Mucosa of descending colon (tissue), 3 donors: ENCODE measurements around the gene SMURF1. TPM values are rescaled to one million over a fixed set of nuclear protein-coding genes. Genes with fewer than 3 reads are reported as not detected.
A peak's percentile ranks its signal among the peaks of the same experiment; 100 is the strongest.

Experiments used
- ATAC-seq: fragments of 200-7000 bp; cut with Tn5 transposase; one replicate; pipeline ENCODE4 v1.9.1; 2020; ENCODE audit warnings: mild to moderate bottlenecking, moderate library complexity
- DNase-seq, 3 donors: peaks; one replicate each; pipeline ENCODE4 v3.0.0-alpha.2; 2020
- H3K36me3 ChIP-seq: fragments of 200-600 bp; one replicate; pipeline ENCODE4 v1.8.0; 2021; ENCODE audit warnings: low read depth, mild to moderate bottlenecking
- H3K4me1 ChIP-seq: fragments of 200-600 bp; one replicate; pipeline ENCODE4 v1.8.0; 2021; ENCODE audit warnings: low read depth, mild to moderate bottlenecking
- H3K4me3 ChIP-seq: fragments of 200-600 bp; one replicate; pipeline ENCODE4 v1.8.0; 2021; ENCODE audit warnings: mild to moderate bottlenecking
- H3K9me3 ChIP-seq: fragments of 200-600 bp; one replicate; pipeline ENCODE4 v1.8.0; 2021; ENCODE audit warnings: mild to moderate bottlenecking
- CTCF ChIP-seq: fragments of 200-600 bp; IDR thresholded peaks from one replicate; pipeline ENCODE4 v1.8.0; 2022; ENCODE audit warnings: antibody characterized with exemption, mild to moderate bottlenecking
- intact Hi-C, 2 donors: fragments of 100-400 bp; cut with DNase I in 1 of 2; cut with micrococcal nuclease in 1 of 2; formaldehyde crosslinking; loops; one replicate each; pipeline versions ENCODE4 v1.11.0 to v1.11.1; 2022; cut with DNase I, micrococcal nuclease
- total RNA-seq, 3 donors: library from RNA; stranded (reverse); fragmentation: NEBNext Ultra II Directional in 2 of 3; extraction: Animal tissue kit (Norgen Biotek cat#: 25700) in 2 of 3; gene quantifications; one replicate each; pipeline versions ENCODE4 v1.2.1 to v1.2.4, GENCODE V29; 2021 to 2023
- donor health status: DM: no; HTN: no; CAD: no; lungs with moderate emphysema.
- donor health status: DM: no; HTN: no; CAD: no.
- donor health status: DM: no; HTN: yes; CAD: no.

Gene SMURF1
- total RNA-seq, 3 donors from 2014 or later: 28.4 to 36.0 (median 31.2) TPM

- Histone ChIP-seq H3K9me3 (no peaks in the 10 kb centered on the region), H3K4me3 (no peak overlapping the region), H3K36me3 (no peaks in the 10 kb centered on the region), H3K4me1 (peaks cover 15% of the 10 kb centered on the region)
- intact Hi-C loops: no loop called here
- ATAC-seq (peak; percentile 87), DNase-seq (peak in 1 of 3 donors; percentile 55)
- no peak for TF ChIP-seq CTCF
These were observed 44.9 kb downstream of the SMURF1 start for GRCh38 chr7:99098824-99099498.

GRCh38 chr7:99098286-99098823, 45.6 kb downstream of the SMURF1 start:
- no peaks in the 10 kb centered on the region for H3K36me3 ChIP-seq
- TF ChIP-seq CTCF: no peak
- no peak overlapping the region for H3K4me3 ChIP-seq
- H3K9me3 ChIP-seq: no peaks in the 10 kb centered on the region
- ATAC-seq (no peak), DNase-seq (no peak)
- peaks cover 15% of the 10 kb centered on the region for H3K4me1 ChIP-seq
- intact Hi-C loops: no loop called here

- DNase-seq: no peak
- intact Hi-C loops: no loop called here
- ATAC-seq: no peak
- Histone ChIP-seq H3K4me1 (peaks cover 15% of the 10 kb centered on the region), H3K9me3 (no peaks in the 10 kb centered on the region), H3K36me3 (no peaks in the 10 kb centered on the region), H3K4me3 (no peak overlapping the region)
- no peak for TF ChIP-seq CTCF
These were observed 46.2 kb downstream of the SMURF1 start for GRCh38 chr7:99097730-99098129.

- intact Hi-C loops: no loop called here
- ATAC-seq (peak; percentile 38), DNase-seq (no peak)
- TF ChIP-seq CTCF: no peak
- no peaks in the 10 kb centered on the region for H3K36me3 ChIP-seq
- peaks cover 15% of the 10 kb centered on the region for H3K4me1 ChIP-seq
- no peak overlapping the region for H3K4me3 ChIP-seq
- H3K9me3 ChIP-seq: no peaks in the 10 kb centered on the region
These were observed 47.6 kb downstream of the SMURF1 start for GRCh38 chr7:99096124-99096887.

- Histone ChIP-seq H3K36me3 (no peaks in the 10 kb centered on the region), H3K4me1 (peaks cover 15% of the 10 kb centered on the region), H3K4me3 (no peak overlapping the region), H3K9me3 (no peaks in the 10 kb centered on the region)
- DNase-seq (peak in 1 of 3 donors; percentile 23), ATAC-seq (peak; percentile 4)
- intact Hi-C loops: no loop called here
- TF ChIP-seq CTCF: no peak
These were observed 48.2 kb downstream of the SMURF1 start for GRCh38 chr7:99095698-99096097.
